ENCODE data around the gene AXIN1.

AXIN1 gene

DNA sequence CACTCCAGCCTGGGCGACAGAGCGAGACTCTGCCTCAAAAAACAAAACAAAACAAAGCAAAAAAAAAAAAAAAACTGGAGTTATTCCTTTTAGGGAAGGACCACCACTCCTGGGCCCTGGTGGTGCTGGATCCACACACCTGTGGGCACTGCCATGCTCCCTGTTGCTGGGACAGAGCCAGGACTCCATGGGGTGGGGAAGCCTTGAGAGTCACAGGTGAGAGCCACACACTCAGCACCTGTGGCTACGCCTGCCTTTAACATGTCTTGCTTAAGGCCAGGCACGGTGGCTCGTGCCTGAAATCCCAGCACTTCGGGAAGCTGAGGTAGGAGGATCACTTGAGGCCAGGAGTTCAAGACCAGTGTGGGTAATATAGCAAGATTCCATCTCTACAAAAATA is 51.3 kb downstream of the AXIN1 start:
- H3K4me2 ChIP-seq (ENCODE audit: low read length): no peak overlapping the region

DNA sequence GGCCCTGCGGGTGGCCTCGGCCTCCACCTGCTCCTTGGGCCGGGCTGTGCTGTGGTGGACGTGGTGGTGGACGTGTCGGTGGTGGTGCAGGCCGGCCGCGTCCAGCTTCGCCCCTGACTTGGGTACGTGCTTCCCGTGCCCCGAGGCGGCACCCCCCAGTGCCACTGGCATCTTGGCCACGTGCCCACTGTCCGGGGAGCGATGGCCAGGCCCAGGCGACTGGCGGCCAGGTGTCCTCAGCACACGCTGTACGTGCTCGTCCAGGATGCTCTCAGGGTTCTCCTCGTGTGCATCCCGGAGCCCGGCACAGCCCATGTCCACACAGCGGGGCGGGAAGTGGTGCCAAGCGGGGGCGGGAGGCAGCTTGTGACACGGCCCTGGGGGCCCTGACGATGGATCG is 54.7 kb downstream of the AXIN1 start:
- Histone ChIP-seq H3K4me1 (no peaks in the 10 kb centered on the region), H3K79me2 (peaks cover 4% of the 10 kb centered on the region), H3K4me2 (ENCODE audit: low read length) (no peak overlapping the region), H3K36me3 (ENCODE audit: control insufficient read depth, insufficient read depth, low read length) (no peaks in the 10 kb centered on the region), H3K27me3 (ENCODE audit: control insufficient read depth, insufficient read depth, low read length) (no peaks in the 10 kb centered on the region), H3K9me3 (ENCODE audit: control insufficient read depth, low read length) (no peaks in the 10 kb centered on the region), H3K9ac (no peak overlapping the region), H3K4me3 (ENCODE audit: low read depth, low read length) (no peak overlapping the region), H3K27ac (no peak overlapping the region), H2AFZ (no peak overlapping the region)
- TF ChIP-seq, protein P1, sequence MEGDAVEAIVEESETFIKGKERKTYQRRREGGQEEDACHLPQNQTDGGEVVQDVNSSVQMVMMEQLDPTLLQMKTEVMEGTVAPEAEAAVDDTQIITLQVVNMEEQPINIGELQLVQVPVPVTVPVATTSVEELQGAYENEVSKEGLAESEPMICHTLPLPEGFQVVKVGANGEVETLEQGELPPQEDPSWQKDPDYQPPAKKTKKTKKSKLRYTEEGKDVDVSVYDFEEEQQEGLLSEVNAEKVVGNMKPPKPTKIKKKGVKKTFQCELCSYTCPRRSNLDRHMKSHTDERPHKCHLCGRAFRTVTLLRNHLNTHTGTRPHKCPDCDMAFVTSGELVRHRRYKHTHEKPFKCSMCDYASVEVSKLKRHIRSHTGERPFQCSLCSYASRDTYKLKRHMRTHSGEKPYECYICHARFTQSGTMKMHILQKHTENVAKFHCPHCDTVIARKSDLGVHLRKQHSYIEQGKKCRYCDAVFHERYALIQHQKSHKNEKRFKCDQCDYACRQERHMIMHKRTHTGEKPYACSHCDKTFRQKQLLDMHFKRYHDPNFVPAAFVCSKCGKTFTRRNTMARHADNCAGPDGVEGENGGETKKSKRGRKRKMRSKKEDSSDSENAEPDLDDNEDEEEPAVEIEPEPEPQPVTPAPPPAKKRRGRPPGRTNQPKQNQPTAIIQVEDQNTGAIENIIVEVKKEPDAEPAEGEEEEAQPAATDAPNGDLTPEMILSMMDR (IDR thresholded peaks at IDR 0.05): no peak

More for the DNA sequence above, 51.3 kb downstream of the AXIN1 start:
- H3K27ac ChIP-seq: no peak overlapping the region
- H3K79me2 ChIP-seq: peaks cover 6% of the 10 kb centered on the region
- no peaks in the 10 kb centered on the region for H3K36me3 ChIP-seq (ENCODE audit: control insufficient read depth, insufficient read depth, low read length)
- TF ChIP-seq, protein P1 (IDR thresholded peaks at IDR 0.05): no peak
- no peaks in the 10 kb centered on the region for H3K9me3 ChIP-seq (ENCODE audit: control insufficient read depth, low read length)
- no peaks in the 10 kb centered on the region for H3K27me3 ChIP-seq (ENCODE audit: control insufficient read depth, insufficient read depth, low read length)
- no peak overlapping the region for H2AFZ ChIP-seq
- no peaks in the 10 kb centered on the region for H3K4me1 ChIP-seq
- no peak overlapping the region for H3K4me3 ChIP-seq (ENCODE audit: low read depth, low read length)
- H3K9ac ChIP-seq: no peak overlapping the region

DNA sequence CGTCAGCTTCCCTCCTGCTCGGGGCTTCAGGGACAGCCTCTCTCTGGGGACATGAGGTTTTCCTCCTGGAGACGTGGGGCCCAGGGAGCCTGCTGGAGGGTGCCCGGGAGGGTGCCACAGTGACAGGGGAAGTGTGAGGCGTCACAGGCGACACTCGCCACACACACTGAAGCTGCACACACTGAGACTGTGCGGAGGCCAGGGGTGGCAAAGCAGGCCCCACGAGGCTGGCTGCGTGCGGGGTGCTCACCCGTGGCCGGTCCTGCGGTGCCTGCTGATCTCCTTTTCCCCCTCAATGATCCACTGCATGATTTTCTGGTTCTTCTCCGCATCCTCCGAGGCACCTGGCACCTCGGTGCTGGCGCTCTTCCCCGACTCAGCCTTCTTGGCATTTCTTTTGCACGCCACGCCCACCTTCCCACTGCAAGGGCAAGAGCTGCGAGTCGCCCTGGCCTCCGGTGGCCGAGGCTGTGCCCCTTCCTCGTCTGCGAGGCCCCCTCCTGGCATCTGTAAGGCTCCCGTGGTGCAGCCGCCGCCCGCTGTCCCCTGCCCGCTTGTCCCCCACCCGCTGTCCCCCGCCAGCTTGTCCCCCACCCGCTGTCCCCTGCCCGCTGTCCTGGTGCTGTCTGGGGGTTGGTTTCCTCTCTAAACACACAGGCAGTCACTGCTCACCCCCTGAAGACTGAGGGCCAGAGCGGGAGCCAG is 55.6 kb downstream of the AXIN1 start:
- Histone ChIP-seq H3K4me3 (ENCODE audit: low read depth, low read length) (no peak overlapping the region), H3K27ac (no peak overlapping the region), H3K79me2 (peaks cover 4% of the 10 kb centered on the region), H3K4me1 (no peaks in the 10 kb centered on the region), H3K9me3 (ENCODE audit: control insufficient read depth, low read length) (no peaks in the 10 kb centered on the region), H3K27me3 (ENCODE audit: control insufficient read depth, insufficient read depth, low read length) (no peaks in the 10 kb centered on the region), H2AFZ (no peak overlapping the region), H3K9ac (no peak overlapping the region), H3K36me3 (ENCODE audit: control insufficient read depth, insufficient read depth, low read length) (no peaks in the 10 kb centered on the region), H3K4me2 (ENCODE audit: low read length) (no peak overlapping the region)
- TF ChIP-seq, protein P1 (IDR thresholded peaks at IDR 0.05): no peak

DNA sequence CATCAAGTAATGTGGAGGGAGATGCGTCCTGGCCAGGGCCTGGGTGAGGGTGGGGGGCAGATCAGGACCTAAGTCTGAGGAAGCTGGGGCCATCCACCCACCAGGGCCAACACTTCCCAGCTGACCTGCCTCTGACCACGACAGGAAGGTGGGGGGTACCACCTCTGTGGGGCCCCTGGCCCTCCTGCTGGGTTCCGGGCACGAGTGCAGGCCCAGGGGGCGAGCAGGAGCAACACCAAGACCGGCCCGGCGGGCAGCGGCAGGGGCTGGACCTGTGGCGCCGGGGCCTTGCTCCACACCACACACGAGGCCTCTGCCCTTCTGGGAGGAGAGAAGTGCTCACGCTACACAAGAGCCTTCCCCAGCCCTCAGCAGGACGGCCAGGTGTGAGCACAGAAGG is 56.2 kb downstream of the AXIN1 start:
- Histone ChIP-seq H3K27ac (no peak overlapping the region), H2AFZ (no peak overlapping the region), H3K27me3 (ENCODE audit: control insufficient read depth, insufficient read depth, low read length) (no peaks in the 10 kb centered on the region), H3K4me1 (no peaks in the 10 kb centered on the region), H3K4me2 (ENCODE audit: low read length) (no peak overlapping the region), H3K36me3 (ENCODE audit: control insufficient read depth, insufficient read depth, low read length) (no peaks in the 10 kb centered on the region), H3K4me3 (ENCODE audit: low read depth, low read length) (no peak overlapping the region), H3K9ac (no peak overlapping the region), H3K9me3 (ENCODE audit: control insufficient read depth, low read length) (no peaks in the 10 kb centered on the region), H3K79me2 (peaks cover 4% of the 10 kb centered on the region)
- TF ChIP-seq, protein P1 (IDR thresholded peaks at IDR 0.05): no peak

Data from parathyroid adenoma (tissue), 2 donors.